ENCODE results near the gene SGPL1. TPM values are rescaled to one million over a fixed set of nuclear protein-coding genes. Genes with fewer than 3 reads are reported as not detected.

The SGPL1 gene
- total and polyA plus RNA-seq, 12 donors = 3.7 to 20.3 (median 12.6) TPM

GRCh38 chr10:70885931-70886903, 70.5 kb downstream of the SGPL1 start:
- Histone ChIP-seq H3K9me3 (no peaks in the 10 kb centered on the region), H3K27ac (peak overlapping the region in 1 of 10 donors; percentile 30), H3K4me3 (no peak overlapping the region), H3K27me3 (no peaks in the 10 kb centered on the region), H3K36me3 (peaks cover 0 to 47% (median 15%) of the 10 kb centered on the region in 9 donors), H3K4me1 (peaks cover 4 to 45% (median 21%) of the 10 kb centered on the region in 9 donors)
- intact Hi-C loops (cut with DNase I) = loop anchor here in 2 of 10 donors (10.0 kb wide), 2 partner anchors 431 to 441 kb away; partner anchors contain the start of gene NODAL (in 1 of the 2)
- TF ChIP-seq CTCF (IDR thresholded peaks at IDR 0.05) = no peak
- WGBS, 2 donors = 73 to 74% methylated on average over 18 of the region's 18 CpGs
- DNase-seq (no peak), ATAC-seq (no peak)

DNA sequence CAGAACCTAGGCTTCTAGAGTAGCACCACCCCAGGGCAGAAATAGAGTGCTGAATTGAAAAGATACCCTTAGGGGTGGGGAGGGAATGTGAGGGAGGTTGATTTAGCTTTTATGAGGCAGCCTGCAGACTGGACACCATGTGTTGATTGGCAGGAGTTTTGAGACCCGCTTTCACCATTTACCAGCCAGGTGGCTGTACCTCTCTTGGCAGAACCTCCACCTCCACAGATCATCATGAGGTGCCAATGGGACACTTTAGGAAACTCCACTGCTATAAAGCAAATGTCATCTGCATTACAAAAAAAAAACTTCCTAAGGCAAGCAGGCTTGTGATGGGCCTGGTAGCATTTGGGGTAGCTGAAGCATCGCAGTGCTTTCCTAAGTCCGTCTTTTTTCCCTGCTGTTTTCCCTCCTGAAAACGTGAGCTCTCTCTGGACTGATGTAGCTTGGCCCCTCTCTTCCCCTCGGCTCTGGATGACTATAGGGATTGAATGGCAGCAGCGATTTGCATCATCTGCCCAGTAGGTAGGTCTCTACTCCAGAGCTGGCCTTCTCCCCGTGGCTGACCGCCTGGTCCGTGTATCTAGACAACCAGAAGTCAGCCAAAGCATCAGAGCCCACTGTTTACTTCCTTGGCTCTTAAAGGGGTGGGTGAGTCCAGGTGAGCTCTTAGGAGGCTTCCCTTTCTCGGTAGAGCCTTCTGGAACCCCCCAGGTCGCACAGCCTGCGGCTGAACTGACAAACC, 71.3 kb downstream of the SGPL1 start:
- ATAC-seq = peak in 1 of 8 donors; percentile 20

GRCh38 chr10:70887804-70888800, 72.4 kb downstream of the SGPL1 start, which contains the start of gene PCBD1:
Gene PCBD1 (minus strand): TSS chr10:70888565. CDS start chr10:70888533, 32 bp downstream.
- peaks cover 4 to 51% (median 23%) of the 10 kb centered on the region in 9 donors for H3K4me1 ChIP-seq
- DNase-seq (peak; percentile 68 to 78), ATAC-seq (peak; percentile 75 to 90 (median 82))
- H3K27me3 ChIP-seq = no peaks in the 10 kb centered on the region
- intact Hi-C loops (cut with DNase I) = loop anchor here in 2 of 10 donors (10.0 kb wide), 2 partner anchors 433 to 443 kb away; partner anchors contain the start of gene NODAL (in 1 of the 2)
- TF ChIP-seq CTCF (IDR thresholded peaks at IDR 0.05) = peak in 2 of 9 donors; percentile 6 to 10
- peak within 1 kb of the TSS; percentile 83 to 97 (median 92) for H3K27ac ChIP-seq
- H3K4me3 ChIP-seq = peak within 1 kb of the TSS; percentile 65 to 91 (median 84)
- H3K9me3 ChIP-seq = no peaks in the 10 kb centered on the region
- 1% methylated on average over 84 to 85 of the region's 85 CpGs for WGBS, 2 donors
- peaks cover 0 to 28% (median 9%) of the 10 kb centered on the region in 9 donors for H3K36me3 ChIP-seq

More for the DNA sequence above, 71.3 kb downstream of the SGPL1 start:
- Histone ChIP-seq H3K27me3 (no peaks in the 10 kb centered on the region), H3K27ac (peak overlapping the region in 9 of 10 donors; percentile 86 to 97 (median 93)), H3K4me1 (peaks cover 4 to 51% (median 23%) of the 10 kb centered on the region in 9 donors), H3K9me3 (no peaks in the 10 kb centered on the region), H3K36me3 (peaks cover 0 to 38% (median 11%) of the 10 kb centered on the region in 9 donors), H3K4me3 (peak overlapping the region in 9 of 10 donors; percentile 72 to 91 (median 84))
- 69 to 78% methylated on average over 12 of the region's 12 CpGs for WGBS, 2 donors
- TF ChIP-seq CTCF (IDR thresholded peaks at IDR 0.05) = no peak
- DNase-seq = no peak
- intact Hi-C loops (cut with DNase I) = loop anchor here in 2 of 10 donors (10.0 kb wide), 2 partner anchors 432 to 442 kb away; partner anchors contain the start of gene NODAL (in 1 of the 2)

All from heart right ventricle (tissue), 16 donors.